HG03521 (cell line): Measurements from ENCODE around the gene LUC7L2.
"Not testable (repeated sequence)": the region's sequence is repeated elsewhere in the genome, so short reads cannot be mapped to it uniquely, and the experiment has no call there.

ENCODE experiments used
- ATAC-seq: cut with Tn5 transposase; IDR thresholded peaks from one replicate; pipeline ENCODE4 v1.9.1; 2021; ENCODE audit warnings: mild to moderate bottlenecking, moderate library complexity; ENCODE audit not compliant: unreplicated experiment

The LUC7L2 gene

DNA sequence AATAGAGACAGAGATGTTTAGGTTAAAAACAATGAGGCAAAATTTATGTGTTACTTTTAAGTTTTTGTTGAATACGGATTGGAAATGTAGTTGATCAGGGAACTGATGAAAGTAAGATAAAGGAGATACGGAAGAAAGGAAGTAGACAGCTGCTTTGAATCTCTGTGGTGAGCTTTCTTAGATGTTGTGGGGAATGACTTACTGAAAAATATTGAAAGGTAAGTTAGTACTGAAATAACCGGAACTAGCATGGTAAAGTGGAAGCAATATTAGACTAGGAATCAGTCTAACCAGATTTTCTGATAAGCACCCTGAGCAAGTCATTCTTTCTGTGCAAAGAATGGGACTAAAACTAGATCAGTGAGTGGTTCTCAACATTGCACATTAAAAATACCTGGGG is 34.8 kb downstream of the LUC7L2 start:
- ATAC-seq, result no peak

DNA sequence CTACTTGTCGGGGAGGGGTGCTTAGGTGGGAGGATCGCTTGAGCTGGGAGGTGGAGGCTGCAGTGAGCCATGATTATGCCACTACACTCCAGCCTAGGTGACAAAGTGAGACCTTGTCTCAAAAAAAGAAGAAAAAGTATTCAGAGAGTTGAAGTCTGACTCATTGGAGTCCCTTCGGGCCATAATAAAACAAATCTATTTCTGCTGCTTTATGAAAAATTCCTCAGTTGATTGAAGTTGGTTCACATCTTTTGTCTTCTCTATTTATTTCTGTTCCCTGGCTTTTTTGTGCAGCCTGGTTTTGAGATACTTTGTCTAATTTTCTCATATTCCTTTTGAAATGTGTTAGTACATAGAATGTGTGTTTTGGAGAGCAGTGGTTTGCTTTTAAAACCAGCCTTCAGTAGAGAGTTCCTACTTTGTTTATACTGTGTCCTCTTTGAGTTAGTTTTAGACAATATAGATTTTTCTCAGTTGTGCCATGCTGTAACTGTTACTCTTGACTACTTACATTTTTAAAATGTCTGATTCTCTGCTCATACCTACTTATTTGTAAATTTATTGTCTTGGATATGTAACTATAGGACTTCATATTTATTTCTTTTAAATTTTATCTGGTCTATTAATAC is 36.7 kb downstream of the LUC7L2 start:
- ATAC-seq, result no peak

DNA sequence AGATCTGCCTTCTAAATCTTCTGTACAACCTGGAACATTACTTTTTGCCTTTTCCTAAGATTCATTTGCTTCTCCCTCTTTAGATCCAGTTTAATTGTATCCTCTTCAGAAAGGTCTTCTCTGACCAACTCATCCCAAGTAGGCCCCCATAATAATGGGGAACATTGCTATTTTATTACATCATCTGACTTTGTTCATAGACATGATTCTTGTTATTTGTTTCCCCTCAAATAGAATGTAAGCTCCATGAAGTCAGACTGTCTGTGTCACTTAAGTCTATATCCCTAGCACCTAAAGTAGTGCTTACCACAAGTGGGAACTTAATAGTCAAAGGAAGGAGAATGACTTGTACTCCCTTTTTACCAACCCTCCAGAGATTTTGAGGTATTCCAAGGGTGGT is 37.5 kb downstream of the LUC7L2 start:
- no peak for ATAC-seq

DNA sequence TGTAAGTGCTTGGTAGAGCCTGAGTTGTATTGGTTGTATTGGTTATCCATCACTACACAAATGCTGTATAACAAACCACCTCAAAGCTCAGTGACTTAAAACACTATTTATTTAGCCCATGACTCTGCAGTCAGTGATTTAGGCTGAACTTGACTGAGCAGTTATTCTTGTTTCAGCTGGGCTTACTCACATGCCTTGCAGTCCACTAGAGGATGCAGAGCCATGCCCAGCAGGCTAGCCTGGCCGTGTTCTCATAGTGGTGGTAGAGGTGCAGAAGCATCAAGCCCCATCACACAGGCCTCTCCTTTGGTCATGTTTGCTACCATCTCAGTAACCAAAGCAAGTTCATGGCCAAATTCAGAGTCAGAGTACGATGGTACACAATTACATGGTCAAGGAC is 43.9 kb downstream of the LUC7L2 start:
- ATAC-seq, result no peak

DNA sequence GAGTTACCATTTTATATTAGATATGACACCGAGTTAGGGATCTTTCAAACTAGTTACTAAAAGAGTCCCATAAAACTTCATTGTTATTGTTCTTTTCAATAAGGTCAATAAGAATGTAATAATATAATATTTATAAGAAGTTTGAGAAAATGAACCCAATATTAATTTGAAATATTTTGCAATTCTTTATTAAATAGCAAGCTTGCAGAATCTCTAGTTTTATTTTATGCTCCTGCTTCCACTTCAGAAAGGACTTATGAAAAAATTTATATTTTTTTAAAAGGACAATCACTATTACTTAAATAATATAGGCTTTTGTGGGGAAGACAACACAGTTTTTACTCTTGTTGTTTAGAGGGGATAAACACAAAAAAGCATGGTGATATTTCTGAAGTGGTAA is 47.9 kb downstream of the LUC7L2 start:
- no peak for ATAC-seq

DNA sequence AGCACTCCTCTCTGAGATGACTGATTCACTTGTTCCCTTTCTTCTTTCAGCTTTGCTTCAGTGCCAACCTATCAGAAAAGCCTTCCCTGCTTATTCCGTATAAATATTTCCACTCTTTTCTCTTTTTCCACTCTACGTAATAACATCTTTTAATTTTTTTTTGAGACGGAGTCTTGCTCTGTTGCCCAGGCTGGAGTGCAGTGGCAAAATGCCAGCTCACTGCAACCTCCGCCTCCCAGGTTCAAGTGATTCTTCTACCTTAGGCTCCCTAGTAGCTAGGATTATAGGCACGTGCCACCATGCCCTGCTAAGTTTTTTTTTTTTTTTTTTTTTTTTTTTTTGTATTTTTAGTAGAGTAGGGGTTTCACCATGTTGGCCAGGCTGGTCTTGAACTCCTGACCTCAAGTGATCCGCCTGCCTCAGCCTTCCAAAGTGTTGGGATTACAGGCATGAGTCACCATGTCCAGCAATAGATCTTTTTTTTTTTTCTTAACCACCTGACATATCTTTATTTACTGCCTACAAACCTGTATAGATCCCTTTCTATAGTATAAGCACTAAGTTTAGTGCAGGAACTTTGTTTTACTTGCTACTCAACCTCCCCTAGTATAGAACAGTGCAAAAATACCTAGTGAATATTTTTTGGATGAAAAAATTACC is 55.2 kb downstream of the LUC7L2 start:
- ATAC-seq, result not testable (repeated sequence)

DNA sequence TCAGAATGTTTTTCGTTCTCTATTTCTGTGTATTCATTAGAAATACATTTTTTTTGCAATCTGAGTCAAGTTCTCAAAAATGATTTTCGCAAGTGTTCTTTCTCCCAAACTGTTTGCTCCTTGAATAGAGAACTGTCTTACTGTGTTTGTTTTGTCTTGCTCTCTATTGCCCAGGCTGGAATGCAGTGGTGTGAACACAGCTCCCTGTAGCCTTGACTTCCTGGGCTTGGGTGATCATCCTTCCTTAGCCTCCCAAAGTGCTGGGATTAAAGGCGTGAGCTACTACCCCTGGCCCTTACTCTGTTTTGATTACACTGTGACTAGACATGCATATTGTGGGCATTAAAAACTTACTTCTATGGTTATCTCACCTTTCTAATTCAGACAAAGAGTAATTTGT is 56.7 kb downstream of the LUC7L2 start:
- ATAC-seq, result no peak

DNA sequence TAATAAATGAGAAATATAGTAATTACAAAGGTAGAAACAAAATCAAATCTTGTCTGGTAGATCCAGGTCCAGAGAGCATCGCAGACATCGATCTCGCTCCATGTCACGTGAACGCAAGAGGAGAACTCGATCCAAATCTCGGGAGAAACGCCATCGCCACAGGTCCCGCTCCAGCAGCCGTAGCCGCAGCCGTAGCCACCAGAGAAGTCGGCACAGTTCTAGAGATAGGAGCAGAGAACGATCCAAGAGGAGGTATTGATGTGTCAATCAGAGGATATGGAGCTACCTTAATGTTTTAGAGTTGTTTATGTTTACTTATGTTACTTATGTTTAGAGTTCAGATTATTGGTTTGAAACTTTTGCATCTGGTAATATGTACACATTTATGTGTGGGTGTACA is 57.8 kb downstream of the LUC7L2 start:
- ATAC-seq, result no peak

DNA sequence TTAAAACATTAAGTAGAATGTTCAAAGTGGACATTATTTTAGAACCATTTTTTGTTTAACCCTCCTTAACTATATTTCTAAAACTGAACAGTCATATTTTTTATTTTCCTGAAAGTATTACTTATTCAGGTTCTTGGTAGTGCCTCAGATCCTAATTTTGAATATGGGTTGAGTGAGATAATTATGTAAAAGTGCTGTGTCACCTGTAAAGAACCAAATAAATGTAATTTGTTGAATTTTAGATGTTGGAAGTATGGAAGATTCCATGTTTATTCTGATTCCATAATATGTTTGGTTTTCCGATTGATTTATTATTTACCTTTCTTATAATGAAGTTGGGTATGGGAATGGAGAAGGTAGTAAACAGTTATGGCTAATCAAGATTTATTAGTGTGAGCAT is 61.4 kb downstream of the LUC7L2 start:
- ATAC-seq, result no peak

DNA sequence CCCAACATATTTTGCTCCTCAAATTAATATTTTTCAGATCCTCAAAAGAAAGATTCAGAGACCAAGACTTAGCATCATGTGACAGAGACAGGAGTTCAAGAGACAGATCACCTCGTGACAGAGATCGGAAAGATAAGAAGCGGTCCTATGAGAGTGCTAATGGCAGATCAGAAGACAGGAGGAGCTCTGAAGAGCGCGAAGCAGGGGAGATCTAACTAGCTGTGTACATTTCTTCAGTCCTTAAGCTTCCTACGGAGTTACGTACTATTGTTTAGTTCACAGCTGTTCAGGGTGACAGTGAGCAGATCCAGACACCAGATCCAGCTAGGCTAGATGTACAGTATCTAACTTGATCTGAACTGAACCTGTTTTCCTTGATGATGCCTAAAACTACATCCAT is 62.4 kb downstream of the LUC7L2 start:
- ATAC-seq, result no peak

DNA sequence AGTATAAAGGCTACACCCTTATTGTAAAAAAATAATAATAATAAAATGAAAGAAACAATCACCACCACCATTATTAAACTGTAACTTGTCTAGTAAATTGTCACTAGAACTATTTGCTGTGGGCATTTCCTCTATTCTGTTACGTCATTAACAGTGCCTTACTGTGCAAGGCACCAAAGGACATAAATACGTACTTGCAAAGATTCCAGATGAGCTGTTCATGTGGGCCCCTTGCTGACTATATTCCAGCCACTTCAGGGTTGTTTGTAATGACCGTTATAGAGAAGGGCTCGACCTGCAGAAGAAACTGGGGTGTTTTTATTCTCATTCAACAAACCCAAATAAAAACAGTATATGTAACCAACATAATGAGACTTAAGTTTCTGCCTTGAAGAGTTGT is 63.4 kb downstream of the LUC7L2 start:
- no peak for ATAC-seq

DNA sequence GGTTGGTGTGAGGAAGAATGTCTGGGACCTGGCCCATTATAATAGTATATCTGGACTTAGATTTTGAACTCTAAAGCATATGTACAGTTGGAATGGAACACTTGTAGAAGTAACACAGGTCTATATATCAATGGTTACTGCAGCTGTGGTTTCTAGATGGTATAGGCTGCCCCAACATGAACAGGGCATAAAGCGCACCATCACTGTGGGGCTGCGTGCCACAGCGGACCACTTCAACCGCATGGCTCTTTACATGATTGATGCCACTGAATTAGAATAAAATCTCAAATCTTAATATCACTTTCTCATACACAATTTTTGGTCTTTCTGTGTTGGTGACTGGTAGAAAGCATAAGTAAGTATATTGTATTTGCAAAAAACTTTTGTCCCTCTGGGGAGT is 64.3 kb downstream of the LUC7L2 start:
- ATAC-seq, result no peak

DNA sequence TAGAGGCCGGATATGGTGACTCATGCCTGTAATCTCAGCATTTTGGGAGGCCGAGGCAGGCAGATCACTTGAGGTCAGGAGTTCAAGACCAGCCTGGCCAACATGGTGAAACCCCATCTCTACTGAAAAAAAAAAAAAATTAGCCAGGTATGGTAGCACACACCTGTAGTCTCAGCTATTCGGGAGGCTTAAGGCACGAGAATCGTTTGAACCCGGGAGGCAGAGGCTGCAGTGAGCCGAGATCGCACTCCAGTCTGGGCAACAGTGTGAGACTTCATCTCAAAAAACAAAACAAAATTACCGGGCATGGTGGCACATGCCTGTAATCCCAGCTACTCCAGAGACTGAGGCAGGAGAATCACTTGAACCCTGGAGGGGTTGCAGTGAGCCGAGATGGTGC is 66.0 kb downstream of the LUC7L2 start:
- not testable (repeated sequence) for ATAC-seq

DNA sequence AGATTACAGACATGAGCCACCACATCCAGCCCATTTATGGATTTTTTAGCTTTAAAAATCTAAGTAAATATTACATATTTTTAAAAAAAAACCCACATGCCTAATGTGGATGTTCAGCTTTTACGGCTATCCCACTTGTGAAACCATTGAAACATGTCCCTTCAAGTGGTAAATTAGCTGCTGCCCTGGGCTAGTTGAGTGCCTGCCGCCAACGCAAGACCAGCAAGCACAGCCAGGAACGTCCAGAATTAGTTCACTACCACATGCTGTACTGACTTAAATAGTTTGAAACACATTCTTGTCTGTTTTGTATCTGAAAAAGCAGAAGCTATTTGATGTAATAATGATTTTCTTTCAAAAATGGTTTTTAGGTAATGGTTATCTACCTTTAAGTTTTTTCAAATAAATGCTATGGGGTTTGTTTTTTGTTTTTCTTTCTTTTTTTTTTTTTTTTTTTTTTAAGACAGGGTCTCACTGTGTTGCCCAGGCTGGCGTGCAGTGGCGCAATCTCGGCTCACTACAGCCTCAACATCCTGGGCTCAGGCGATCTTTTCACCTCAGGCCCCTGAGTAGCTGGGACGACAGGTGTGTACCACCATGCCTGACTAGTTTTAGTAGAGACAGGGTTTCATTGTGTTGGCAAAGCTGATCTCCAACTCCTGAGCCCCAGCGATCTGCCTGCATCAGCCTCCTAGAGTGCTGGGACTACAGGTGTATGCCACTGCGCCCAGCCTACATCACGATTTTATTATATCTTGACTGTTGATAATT is 66.7 kb downstream of the LUC7L2 start:
- ATAC-seq, result no peak

DNA sequence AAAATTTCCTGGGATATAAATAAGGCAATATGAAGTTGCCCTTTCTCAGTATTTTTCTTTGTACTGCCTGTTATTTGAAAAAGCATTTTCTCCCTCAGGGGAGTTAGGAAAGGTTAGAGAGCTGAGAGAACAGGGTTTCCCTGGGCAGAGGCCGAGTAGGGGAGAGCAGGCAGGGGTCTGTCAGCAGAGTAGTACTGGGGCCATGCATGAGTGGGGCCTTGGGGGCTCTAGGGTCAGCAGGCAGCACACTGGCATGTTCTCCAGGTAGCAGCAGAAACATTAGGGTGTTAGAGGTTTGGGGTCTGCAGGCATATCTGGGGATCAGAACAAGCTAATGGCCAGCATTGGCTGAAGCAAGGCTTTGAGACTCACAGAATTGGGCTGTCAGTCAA is 67.3 kb downstream of the LUC7L2 start:
- no peak for ATAC-seq

DNA sequence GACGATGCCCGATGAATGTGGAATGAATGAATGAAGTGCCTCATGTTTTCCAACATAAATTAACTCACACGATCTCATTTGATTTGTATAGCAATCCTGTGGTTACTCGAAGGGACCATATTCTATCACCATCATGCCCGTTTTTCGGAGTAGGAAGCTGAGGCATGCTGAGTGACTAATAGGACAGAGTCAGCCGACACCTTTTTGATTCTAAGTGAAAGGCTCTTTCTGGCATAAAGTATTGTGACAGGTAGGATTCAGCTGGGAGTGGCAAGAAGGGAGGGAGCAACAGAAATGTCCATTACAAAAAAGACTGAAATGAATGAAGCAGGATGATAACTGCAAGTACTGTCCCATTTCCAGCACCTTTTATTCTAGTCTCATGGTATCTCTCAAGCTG is 68.1 kb downstream of the LUC7L2 start:
- no peak for ATAC-seq

DNA sequence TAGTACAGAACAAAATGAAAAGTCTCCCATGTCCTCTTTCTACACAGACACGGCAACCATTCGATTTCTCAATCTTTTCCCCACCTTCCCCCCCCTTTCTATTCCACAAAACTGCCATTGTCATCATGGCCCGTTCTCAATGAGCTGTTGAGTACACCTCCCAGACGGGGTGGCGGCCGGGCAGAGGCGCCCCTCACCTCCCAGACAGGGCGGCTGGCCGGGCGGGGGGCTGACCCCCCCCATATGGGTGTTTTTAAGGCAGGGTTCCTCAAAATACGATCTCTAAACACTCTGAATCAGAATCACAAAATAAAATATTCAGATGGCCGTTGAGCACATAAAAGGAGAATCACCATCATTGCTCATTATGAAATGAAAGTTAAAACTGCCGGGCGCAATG is 70.0 kb downstream of the LUC7L2 start:
- ATAC-seq, result not testable (repeated sequence)

DNA sequence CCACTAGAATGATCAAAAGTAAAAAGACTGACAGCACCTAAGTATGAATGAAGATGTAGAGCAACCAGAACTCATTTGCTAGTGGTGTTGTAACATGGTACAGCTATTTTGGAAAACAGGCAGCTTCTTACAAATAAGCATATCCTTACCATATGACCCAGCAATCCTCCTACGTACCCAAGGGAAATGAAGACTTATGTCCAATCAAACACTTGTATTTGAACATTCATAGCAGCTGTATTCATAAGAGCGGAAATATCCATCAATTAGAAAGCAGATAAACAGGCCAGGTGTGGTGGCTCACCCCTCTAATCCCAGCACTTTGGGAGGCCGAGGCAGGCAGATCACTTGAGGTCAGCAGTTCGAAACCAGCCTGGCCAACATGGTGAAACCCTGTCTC is 70.7 kb downstream of the LUC7L2 start:
- no peak for ATAC-seq

DNA sequence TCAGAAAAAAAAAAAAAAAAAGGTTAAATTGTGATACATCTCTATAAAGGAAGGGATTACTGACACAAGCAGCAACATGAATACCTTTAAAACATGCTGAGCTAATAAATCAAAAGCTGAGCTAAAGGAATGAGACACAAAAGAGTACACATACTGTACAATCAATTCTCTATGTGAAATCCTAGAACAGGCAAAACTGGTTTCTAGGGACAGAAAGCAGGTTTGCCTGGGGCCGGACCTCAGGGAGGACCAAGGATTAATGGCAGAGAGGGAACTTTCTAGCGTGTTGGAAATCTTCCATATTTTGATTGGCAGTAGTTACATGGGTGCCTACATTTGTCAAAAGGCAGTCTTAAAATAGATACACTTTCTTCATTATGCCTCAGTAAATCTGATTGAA is 71.3 kb downstream of the LUC7L2 start:
- ATAC-seq, result no peak

DNA sequence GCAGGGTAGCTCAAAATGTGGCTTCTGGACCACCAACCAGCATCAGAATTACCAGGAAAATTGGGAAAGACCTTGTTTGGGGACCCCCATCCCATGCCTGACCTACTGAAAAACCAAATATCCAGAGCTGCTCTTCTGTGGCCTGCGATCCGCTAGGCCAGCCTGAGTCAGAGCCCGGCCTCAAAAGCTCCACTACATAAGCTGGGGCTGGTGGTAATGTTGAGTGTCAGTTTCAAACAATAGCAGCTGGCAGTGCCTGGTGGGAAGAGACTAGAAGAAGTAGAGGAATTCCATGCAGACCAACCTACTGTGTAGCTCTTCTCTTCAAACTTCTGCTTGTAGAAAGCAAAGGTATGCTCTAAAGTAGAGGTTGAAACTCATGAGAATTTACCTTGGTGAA is 71.8 kb downstream of the LUC7L2 start:
- ATAC-seq, result no peak

DNA sequence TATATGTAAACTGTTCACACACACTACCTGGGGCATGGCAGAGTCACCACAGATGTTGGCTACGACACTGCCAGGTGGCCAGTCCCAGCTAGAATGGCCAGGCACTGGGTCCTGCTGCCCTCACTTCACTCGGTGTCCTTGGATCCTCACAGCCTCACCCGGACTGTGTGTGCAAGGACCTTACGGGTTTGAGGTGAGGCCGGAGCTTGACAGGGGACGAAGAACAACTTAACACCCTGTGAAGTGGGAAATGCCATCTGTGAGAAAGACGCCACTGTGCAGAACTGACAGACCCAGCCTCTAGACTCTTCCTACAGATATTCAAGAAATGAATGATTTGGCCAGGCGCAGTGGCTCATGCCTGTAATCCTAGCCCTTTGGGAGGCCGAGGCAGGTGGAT is 77.1 kb downstream of the LUC7L2 start:
- no peak for ATAC-seq

DNA sequence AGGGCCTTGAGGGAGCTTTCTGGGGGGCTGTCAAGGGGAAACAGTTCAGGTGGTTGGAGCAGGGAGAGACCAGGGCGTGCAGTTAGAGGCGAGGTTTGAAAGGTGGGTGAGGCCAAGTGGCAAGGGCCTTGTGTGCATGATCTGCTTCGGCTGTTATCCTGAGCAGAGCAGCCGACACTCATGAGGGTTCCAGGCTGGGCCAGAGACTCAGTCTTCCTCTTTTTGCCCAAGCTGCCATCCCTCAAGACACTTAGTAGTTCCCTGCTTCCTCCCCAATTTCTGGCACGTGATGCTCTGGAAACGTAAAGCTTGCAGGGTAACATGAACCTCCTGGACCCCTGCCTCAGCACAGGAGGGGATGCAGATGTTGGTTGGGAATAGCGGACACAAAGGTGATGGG is 79.7 kb downstream of the LUC7L2 start:
- ATAC-seq, result no peak
